NCI-H1694 (cell line): ENCODE data around the gene BAZ2B.
"Not testable (repeated sequence)": the region's sequence is repeated elsewhere in the genome, so short reads cannot be mapped to it uniquely, and the experiment has no call there.

ENCODE experiments used
- DNase-seq: peaks from one replicate; lab custom pipeline; 2025; lab: John Stamatoyannopoulos, UW

BAZ2B gene

GRCh38 chr2:159411460-159411859 lies 204.9 kb downstream of the BAZ2B start:
- no peak for DNase-seq

GRCh38 chr2:159410276-159410675 lies 206.1 kb downstream of the BAZ2B start:
- no peak for DNase-seq

- no peak for DNase-seq
Observed at GRCh38 chr2:159409116-159409800, 207.1 kb downstream of the BAZ2B start.

- DNase-seq: no peak
Observed at GRCh38 chr2:159402790-159403189, 213.6 kb downstream of the BAZ2B start.

- not testable (repeated sequence) for DNase-seq
Observed at GRCh38 chr2:159402160-159402559, 214.2 kb downstream of the BAZ2B start.

GRCh38 chr2:159399716-159400415 lies 216.5 kb downstream of the BAZ2B start:
- no peak for DNase-seq

GRCh38 chr2:159396799-159397198 lies 219.5 kb downstream of the BAZ2B start:
- no peak for DNase-seq

- no peak for DNase-seq
Observed at GRCh38 chr2:159382447-159383028, 233.8 kb downstream of the BAZ2B start.

- no peak for DNase-seq
Observed at GRCh38 chr2:159381574-159381973, 234.8 kb downstream of the BAZ2B start.

GRCh38 chr2:159380685-159381239 lies 235.6 kb downstream of the BAZ2B start:
- DNase-seq: no peak

GRCh38 chr2:159379181-159379580 lies 237.2 kb downstream of the BAZ2B start:
- DNase-seq: no peak

- no peak for DNase-seq
Observed at GRCh38 chr2:159375241-159375640, 241.1 kb downstream of the BAZ2B start.

- DNase-seq: no peak
Observed at GRCh38 chr2:159371506-159371905, 244.8 kb downstream of the BAZ2B start.

- no peak for DNase-seq
Observed at GRCh38 chr2:159366538-159366937, 249.8 kb downstream of the BAZ2B start.

GRCh38 chr2:159362816-159363251 lies 253.5 kb downstream of the BAZ2B start:
- no peak for DNase-seq

GRCh38 chr2:159362094-159362493 lies 254.3 kb downstream of the BAZ2B start:
- no peak for DNase-seq

- DNase-seq: not testable (repeated sequence)
Observed at GRCh38 chr2:159361603-159362002, 254.7 kb downstream of the BAZ2B start.

GRCh38 chr2:159356053-159356554 lies 260.2 kb downstream of the BAZ2B start:
- no peak for DNase-seq

- no peak for DNase-seq
Observed at GRCh38 chr2:159351977-159352376, 264.4 kb downstream of the BAZ2B start.

GRCh38 chr2:159349674-159350299 lies 266.6 kb downstream of the BAZ2B start:
- no peak for DNase-seq

GRCh38 chr2:159326569-159327255 lies 289.6 kb downstream of the BAZ2B start:
- no peak for DNase-seq

- no peak for DNase-seq
Observed at GRCh38 chr2:159322419-159322818, 293.9 kb downstream of the BAZ2B start.
